HG03378 (cell line): ENCODE measurements around the gene AP5Z1.

Experiments
- ATAC-seq: cut with Tn5 transposase; IDR thresholded peaks from one replicate; pipeline ENCODE4 v1.9.1; 2021; ENCODE audit warnings: mild to moderate bottlenecking, moderate library complexity; ENCODE audit not compliant: unreplicated experiment

The AP5Z1 gene

GRCh38 chr7:4765776-4766490, 9.5 kb upstream of the AP5Z1 start:
- ATAC-seq = no peak

- ATAC-seq = no peak
Observed at GRCh38 chr7:4766666-4767519, 8.5 kb upstream of the AP5Z1 start.

DNA sequence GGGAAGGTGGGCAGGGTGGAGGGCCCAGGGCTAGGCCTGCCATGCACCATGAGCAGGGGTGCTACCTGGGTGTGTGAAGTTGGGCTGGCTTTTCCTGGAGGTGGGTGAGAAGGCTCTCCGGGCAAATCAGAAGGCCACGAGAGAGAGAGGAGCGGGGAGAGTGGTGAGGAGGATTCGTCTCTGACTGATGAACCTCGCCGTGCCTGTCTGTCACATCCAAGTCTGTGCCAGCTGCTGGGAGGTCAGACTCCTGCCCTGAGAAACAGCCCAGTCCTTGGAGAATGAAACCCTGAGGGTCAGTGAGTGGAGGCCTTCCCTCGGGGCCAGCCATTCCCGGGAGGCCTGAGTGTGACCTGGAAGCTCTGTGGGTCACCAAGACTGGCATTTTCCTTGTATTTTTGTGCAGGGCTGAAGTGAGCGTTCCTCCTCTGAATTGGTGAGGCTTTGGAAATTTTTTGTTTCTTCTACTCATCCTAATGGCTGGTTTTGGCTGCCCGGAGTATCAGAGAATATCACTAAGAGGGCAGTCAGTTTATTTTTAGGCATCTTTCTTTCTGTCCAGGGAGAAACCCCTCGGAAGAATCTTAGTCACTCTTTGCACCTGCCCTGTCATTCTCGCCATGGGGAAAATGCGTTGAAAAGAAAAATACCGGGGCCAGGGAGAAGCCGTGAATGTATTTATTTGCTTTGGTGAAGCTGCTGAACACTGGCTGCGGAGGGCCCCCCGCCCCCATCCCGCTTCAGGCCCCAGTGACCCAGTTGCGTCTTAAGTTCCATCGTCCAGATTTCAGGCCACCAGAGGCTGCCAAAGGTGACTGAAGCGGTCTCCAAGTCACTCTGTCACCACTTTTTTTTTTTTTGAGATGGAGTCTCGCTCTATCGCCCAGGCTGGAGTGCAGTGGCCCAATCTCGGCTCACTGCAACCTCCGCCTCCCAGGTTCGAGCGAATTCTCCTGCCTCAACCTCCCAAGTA, 6.5 kb upstream of the AP5Z1 start:
- no peak for ATAC-seq

DNA sequence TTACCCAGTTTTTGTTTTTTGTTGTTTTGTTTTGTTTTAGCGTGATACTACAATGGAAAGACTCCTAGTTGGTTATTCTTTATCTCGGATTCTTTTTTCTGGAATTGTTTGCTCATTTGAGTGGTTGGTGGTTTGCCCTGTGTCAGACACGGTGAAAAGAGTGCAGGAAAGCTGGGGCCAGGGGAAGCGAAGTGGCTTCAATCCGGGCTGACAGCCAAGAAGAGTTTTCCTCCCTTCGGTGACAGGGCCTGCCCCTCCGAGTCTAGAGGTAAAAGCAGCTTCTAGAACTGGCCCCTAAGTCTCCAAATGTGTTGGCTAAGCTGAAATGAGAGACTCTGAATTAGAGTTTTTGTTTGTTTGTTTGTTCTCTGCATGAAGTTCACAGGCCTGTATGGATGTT, 5.7 kb upstream of the AP5Z1 start:
- no peak for ATAC-seq

GRCh38 chr7:4770886-4771285, 4.5 kb upstream of the AP5Z1 start:
- ATAC-seq = no peak

DNA sequence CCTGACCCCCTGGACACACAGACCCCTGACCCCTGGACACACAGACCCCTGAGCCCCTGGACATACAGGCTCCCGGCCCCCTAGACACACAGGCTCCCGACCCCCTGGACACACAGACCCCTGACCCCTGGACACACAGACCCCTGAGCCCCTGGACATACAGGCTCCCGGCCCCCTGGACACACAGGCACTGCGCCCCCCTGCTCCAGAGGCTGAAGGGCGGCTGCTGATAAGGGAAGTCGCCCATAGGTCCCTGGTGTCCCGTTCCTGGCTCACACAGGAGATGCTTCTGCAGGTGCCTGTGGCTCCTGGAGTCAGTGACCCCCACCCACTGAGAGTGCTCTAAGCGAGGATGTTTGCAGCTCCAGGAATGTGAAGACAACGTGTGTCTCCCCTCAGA, 3.7 kb upstream of the AP5Z1 start:
- no peak for ATAC-seq

DNA sequence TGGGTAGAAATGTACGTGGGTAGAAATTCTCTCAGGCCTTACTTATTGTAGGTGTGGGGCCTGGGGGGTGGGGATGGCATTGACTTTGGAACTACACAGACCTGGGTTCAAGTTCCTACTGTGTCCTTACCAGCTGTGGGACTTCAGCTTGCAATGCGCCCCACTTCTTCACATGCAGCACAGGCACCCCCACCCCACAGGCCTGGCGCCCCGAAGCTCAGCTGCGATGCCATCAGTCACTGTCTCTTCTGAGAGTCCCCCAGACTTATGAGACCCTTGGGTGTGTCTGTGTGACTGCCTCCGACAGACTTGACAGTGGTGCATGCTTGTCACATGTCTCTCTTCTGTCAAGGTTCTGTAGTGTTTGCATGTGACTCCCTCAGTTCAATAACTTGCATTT, 3.1 kb upstream of the AP5Z1 start:
- no peak for ATAC-seq

GRCh38 chr7:4774007-4774406, 1.4 kb upstream of the AP5Z1 start:
- ATAC-seq = no peak

GRCh38 chr7:4774658-4775249, 669 bp upstream of the AP5Z1 start:
- ATAC-seq = peak; percentile 36

DNA sequence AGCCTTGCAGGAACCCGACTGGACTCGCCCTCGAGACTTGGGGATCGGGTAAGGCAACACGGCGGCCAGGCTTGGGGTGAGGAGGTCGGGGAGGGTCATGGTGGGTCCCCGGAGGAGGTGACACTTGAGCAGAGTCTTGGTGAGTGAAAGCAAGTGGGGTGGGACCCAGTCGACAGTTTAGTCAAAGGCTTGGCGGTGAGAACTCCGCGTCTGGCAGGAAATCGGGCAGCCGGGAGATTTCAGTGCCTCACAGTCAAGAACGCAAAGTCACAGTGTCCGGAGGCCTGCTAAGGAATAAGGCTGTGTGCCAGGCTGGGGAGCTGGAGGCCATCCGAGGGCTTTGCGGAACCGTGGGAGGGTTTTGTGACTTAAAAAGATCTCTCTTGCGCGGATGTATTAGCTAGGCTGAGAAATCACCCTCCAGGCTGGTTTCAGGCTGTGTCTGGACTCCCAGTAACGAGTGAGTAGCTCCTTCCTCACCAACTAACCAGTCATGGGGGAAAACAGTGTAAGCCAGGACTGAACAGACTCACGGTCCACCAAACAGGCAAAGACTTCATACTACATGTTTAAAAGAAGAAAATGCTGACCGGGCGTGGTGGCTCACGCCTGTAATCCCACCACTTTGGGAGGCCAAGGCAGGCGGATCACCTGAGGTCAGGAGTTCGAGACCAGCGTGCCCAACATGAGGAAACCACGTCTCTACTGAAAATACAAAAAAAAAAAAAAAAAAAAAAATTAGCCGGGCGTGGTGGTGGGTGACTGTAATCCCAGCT, 613 bp downstream of the AP5Z1 start:
- ATAC-seq = peak; percentile 21

DNA sequence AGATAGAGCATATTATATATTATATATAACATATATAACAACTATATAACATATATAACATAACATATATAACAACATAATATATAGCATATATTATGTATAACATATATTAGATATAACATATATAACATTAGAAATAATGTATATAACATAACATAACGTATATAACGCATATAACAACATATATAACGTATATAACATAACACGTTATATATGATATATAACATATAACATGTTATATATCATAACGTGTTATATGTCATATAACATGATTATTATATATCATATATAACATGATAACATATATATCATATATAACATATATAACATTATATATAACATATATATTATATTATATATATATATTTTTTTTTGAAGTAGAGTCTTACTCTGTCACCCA, 3.7 kb downstream of the AP5Z1 start:
- ATAC-seq = no peak

GRCh38 chr7:4781366-4782069, 6.1 kb downstream of the AP5Z1 start:
- ATAC-seq = no peak

DNA sequence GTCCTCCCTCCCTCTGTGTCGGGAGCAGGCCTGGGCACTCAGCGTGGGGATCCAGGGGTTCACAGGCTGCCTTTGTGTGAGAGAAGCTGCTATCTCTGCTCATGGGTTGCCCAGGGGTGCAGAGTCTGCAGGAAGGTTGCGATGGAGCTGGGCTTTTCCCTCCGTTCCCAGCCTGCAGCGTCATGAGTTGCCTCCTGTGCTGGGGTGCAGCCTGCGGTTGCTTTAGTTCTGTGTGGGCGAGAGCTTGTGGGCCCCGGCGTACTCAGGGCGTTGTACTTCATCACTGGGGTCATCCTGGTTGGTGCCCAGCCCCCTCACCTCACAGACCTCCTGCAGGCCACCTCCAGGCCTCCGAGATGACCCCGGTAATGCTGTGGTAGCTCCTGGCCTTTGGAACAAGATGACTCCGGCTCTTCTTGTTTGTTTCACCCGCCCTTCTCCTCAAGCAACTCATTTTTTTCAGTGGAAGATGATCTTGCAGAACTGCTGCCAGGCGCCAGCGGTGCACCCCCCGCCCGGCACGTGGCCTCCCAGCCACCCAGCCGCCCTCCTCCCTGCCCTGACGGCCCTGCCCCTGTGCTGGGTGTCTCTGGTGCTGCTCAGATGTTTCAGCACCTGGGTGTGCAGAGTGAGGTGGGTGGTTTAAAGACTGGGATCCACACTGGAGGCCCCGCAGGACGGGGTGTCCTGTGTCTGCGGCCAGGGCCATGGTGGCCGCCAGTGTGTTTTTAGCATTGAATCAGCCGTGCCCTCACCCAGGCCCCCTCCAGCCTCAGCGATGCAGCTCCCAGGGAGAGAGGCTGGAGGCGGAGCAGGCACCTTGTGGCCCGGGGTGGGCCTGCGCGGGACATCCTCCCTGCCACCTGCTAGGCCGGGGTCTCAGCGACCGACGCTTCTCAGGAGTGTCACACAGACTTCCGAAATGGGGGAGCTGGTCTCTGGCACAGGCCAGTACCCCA, 7.2 kb downstream of the AP5Z1 start:
- no peak for ATAC-seq

- ATAC-seq = no peak
Observed at GRCh38 chr7:4783292-4783652, 7.8 kb downstream of the AP5Z1 start.

DNA sequence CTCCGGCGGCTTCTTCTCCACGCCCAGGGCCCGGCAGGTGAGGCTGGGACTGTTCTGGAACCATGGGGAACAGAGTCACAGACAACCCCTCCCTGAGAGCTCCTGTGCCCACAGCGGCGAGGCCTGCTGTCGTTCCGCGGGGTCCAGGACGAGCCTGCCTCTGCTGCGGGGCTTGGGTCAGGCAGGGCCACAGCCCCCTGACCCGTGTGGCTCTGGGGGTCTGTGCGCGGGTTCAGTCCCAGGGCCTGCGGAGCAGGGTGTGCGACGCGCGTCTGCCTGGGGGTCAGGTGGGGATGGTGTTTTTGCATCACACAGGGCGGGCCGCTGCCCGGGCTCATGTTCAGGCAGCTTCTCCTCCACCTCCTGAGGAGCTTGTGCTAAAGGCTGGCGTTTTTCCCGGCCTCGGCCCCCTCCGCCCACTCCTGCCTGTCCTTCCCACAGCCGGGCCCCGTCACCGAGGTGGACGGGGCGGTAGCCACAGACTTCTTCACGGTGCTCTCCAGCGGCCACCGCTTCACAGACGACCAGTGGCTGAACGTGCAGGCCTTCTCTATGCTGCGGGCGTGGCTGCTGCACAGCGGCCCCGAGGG, 8.4 kb downstream of the AP5Z1 start:
- no peak for ATAC-seq

DNA sequence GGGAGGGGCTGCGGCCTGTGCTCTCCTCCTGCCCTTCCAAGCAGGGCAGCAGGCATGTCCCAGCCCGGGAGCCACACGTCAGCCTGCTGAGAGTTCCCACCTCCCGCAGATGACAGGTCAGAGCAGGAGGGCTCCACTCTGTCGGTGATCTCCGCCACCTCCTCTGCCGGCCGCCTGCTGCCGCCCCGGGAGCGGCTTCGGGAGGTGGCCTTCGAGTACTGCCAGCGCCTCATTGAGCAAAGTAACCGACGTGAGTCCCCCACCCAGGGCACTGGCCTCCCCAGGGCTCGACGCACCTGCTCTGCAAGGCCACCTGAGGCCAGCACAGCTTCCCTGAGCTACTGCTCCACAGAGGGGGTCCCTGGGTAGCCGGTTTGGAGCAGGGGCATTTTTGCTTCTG, 9.4 kb downstream of the AP5Z1 start:
- ATAC-seq = no peak

- ATAC-seq = no peak
Observed at GRCh38 chr7:4785371-4785770, 9.9 kb downstream of the AP5Z1 start.

DNA sequence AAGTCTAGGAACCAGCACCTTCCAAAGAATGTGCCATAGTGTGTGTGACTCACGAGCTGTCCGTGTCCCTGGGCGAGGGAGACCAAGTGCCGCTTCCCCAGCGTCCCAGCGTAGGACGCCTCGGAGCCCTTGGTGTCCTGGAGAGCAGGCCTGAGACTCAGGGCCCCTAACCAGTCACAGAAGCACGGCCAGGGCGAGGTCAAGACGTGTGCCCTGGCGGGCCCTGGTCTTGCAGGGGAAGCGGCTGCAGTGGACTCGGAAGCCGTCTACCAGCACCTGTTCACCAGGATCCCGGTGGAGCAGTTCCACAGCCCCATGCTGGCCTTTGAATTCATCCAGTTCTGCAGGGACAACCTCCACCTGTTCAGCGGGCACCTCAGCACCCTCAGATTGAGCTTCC, 10.6 kb downstream of the AP5Z1 start:
- no peak for ATAC-seq
